HG02678 (cell line): ENCODE data around the gene ETS1.

ENCODE experiments used
- ATAC-seq: cut with Tn5 transposase; IDR thresholded peaks from one replicate; pipeline ENCODE4 v1.9.1; 2021; ENCODE audit warnings: mild to moderate bottlenecking, moderate library complexity; ENCODE audit not compliant: unreplicated experiment

Gene ETS1

GRCh38 chr11:128595221-128595620 is 7.9 kb upstream of the ETS1 start:
- ATAC-seq = no peak

DNA sequence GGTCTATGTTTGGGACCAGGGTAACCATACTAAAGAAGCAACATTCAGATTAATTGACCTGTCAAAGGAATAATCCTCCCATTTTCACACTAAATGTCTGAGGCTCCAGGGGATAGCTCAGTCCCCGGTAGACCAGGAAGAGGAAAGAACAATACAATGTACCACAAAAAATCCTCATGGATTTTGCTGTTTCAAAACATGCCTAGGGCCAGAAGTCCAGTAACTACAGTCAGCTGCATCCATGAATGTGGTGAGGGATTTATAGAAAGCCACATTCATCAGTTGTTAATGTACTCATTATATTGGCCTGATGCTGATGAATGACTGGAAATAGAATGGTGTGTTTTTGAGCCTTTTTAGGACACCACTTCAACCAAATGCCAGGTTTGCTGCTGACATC is 6.9 kb upstream of the ETS1 start:
- ATAC-seq = no peak

DNA sequence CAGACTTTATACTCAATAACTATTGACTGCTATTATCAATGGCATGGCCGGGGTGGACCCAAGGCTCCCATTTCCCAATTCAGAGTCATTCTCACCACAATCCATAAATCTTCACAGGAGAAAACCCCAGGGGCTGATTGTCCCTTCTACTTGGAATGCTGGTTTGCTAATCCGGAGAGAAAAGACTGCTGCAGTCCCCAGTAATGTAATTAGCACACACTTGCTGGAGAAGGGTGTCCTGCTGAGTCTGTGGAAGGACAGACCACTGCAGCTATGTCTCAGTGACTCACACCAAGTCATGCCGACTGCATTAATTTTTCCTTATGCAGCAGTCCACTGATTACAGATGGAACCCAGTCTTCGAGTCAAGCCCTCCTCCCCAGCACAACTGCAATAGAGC is 5.9 kb upstream of the ETS1 start:
- ATAC-seq = no peak

- no peak for ATAC-seq
Observed at GRCh38 chr11:128592454-128592853, 5.1 kb upstream of the ETS1 start.

DNA sequence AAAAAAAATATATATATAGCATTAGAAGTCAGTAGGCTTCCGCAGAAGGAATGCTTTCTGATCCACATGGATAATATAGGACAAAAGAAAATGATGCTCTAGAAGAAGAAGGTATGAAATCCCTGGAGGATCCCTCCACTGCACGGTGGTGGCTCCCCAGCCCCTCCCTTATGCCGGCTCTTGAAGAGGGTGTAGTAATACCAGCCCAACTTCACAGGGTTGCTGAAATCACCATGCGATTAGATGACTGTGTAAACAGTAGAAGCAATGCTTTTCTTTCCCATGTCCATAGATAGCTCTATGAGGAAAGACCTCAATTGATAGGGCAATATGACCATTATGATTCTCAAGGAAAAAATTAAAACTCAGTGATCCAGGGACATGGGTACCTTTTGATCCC is 3.2 kb upstream of the ETS1 start:
- ATAC-seq = no peak

- no peak for ATAC-seq
Observed at GRCh38 chr11:128589998-128590397, 2.6 kb upstream of the ETS1 start.

- no peak for ATAC-seq
Observed at GRCh38 chr11:128588093-128588492, 735 bp upstream of the ETS1 start.

- no peak for ATAC-seq
Observed at GRCh38 chr11:128586689-128587088, 669 bp downstream of the ETS1 start.

GRCh38 chr11:128585498-128586238 is 1.7 kb downstream of the ETS1 start:
- no peak for ATAC-seq

- ATAC-seq = no peak
Observed at GRCh38 chr11:128584253-128584652, 3.1 kb downstream of the ETS1 start.

- no peak for ATAC-seq
Observed at GRCh38 chr11:128582496-128583366, 4.6 kb downstream of the ETS1 start.

DNA sequence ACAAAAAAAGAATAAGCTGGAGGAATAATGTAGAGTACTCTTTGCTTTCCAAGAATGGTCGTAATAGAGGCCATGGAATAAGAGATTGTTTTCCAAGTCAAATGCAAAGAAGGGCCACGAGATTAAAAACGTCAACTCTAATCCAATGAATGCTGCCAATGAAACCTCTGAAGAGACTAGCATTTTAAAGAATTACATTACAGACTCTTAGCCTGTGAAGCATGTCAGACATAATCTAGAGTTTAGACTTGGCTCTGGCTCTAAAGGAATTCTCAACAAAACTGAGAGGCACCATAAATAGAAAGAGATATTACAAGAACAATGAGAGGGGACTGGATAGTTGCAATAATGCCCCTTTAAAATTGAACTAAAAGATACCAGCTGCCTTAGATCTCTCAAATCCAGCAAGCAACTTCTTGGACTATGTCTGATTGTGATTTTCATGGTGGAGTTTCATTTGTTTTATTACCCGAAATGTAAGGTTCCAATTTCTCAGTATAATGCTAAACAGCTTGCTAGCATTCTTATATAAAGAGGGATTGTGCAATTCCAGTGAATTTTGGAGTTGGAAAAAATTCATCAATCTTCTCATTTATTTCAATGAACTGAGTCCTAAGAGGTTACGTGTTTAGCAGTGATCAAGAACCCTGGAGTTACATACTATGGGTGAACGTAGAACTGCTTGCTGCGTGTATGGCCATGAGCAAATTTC is 5.6 kb downstream of the ETS1 start:
- no peak for ATAC-seq

- ATAC-seq = no peak
Observed at GRCh38 chr11:128580612-128581011, 6.7 kb downstream of the ETS1 start.

DNA sequence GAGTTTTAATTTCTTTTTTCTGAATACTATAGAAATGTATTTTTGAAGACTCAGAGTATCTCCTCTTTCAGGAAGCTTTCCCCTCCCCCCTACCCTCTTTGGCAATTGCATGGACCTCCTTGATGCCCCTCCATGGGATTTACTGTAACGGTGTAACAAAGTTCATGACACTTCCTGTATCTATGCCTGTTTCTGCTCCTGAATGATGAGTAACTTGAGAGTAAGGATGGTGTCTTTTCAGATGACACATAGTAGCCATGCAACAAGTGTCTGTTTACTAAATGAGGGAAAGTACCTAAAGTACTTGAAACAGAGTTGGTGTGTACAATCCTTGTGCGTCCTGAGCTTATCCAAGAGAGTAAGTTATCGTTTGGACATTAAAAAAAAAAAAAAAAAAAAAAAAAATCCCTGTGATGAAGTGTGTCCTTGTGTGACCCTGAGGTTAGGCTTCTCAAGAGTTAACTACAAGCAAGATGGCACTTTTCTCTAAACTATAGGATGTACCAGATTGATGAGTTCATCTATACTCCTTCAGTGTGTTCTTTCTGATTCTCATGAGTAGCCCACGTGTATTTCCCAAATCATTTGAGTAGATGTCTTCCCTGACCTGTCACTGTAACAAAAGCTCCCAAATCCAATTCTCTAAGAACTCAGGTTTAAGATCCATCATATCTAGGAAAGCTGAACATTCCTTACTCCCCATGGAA is 7.4 kb downstream of the ETS1 start:
- peak; percentile 67 for ATAC-seq

DNA sequence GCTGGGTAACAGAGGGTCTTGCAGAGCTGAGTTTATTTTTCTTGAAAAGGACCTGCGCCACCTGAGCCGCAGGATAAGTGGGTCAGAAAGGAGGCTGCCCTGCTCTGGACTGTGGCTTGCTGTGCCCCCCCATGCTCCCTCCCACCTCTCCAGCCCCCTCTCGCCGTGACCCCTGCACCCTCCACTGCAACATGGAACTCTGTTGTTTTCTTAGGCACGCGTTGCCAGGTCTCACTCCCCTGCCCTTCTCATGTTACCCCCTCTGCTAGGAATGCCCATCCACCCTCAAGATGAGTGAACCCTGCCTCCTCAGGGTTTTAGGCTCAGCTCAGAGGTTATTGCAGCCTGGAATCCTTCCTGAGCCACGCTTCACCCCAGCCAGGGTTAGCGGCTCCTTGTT is 10.8 kb downstream of the ETS1 start:
- ATAC-seq = no peak

DNA sequence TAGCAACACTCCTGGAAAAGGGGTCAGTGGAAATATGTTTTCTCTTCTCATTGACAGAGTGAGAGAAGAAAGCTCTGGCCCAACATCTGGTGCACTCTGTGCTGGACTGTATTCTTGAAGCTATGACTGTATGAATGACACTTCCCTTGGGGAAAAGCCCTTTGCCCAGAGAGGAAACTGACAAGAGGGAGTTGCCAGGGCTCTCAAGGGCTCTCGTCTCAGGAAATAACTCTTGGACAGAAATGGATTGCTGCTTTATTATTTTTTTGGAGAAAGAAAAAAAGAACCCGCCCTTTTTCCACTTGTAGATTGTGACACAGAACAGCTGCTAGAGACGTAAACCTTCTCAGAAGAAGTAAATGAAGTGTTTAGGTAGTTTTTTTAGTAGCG is 11.4 kb downstream of the ETS1 start:
- peak; percentile 38 for ATAC-seq

- no peak for ATAC-seq
Observed at GRCh38 chr11:128575174-128575960, 12.0 kb downstream of the ETS1 start.

DNA sequence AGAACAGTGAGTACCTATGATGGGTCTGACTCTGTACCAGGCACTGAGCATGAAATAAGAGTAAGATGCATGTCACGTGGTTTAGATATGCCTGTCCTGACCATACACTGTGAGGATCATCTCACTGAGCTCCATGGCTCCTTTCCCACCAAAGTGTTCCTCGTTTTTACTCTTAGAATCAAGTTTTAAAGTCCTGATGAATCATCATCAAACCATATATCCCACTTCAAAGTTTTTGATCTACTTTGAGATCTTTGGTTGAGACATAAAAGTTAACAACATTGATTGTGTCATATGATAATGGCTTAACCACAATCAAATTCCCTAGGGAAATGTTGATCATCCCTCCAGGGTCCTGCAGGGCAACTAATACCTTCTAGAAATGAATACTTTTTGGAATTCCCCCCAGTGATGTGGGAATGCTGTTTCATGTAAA is 12.8 kb downstream of the ETS1 start:
- ATAC-seq = no peak

DNA sequence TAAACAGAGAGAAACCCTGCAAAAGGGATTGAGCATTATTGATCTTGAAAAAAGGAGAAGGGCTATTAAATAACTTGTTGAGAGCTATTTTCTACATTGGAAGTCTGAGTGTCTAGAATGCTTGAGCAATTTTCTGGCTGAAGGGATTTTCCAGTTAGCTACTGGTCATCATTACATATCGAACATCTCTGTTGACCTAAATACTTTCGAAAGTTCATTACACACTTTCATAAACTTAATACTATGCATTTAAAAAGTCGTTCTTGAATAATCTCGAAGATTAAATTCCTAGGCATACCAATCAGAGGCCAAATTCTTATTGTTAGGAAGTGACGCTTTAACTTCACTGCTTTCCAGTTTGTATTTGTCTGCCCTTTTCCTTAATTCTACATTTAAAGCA is 13.7 kb downstream of the ETS1 start:
- ATAC-seq = no peak

- no peak for ATAC-seq
Observed at GRCh38 chr11:128572965-128573364, 14.4 kb downstream of the ETS1 start.
